Heart left ventricle (tissue), 13 donors: Measurements from ENCODE around the gene FBXO31.

Source experiments
- POLR2A ChIP-seq, 2 donors: fragments of 450-650 bp; IDR thresholded peaks; one replicate each; pipeline ENCODE4 v1.6.1; 2017; ENCODE audit warnings: antibody characterized with exemption in 2 of 2, mild to moderate bottlenecking in 2 of 2, moderate library complexity in 2 of 2
- TF ChIP-seq, protein P1 (sequence below), 12 donors: fragments of 200-600 bp; sonication (generic) in 4 of 12; IDR thresholded peaks; one replicate each; pipeline versions ENCODE4 v1.5.0 to v1.8.0; 2018 to 2022; ENCODE audit warnings: antibody characterized with exemption in 12 of 12, mild to moderate bottlenecking in 5 of 12
- donor health status: ischemic (EF 13 %, LVEDD 7.1; RV severe dilation, severe dysfunction).
- donor health status: DM: no; HTN: yes; CAD: no.
- donor health status: DM: no; HTN: no; CAD: no.
- donor health status: ischemic (EF 25% LVEDD 6.9; RV normal size, moderate dysfunction).
- donor health status: ischemic (EF 25% LVEDD 5.7; RV mildly dilated, moderate dysfunction).
- donor health status: ischemic (EF 35%, LVEDD 5.7; RV mildly dilated, moderate dysfunction).
- donor health status: nonischemic (EF 11% LVEDD 7.7; RV severe dilation, severe dysfunction).
- donor health status: DM: yes; HTN: yes; CAD: no.
- donor health status: PGD.
- donor health status: ischemic (EF 29% LVEDD 5.4; RV normal size, mild dysfunction).
- donor health status: nonischemic (EF 23%, LVEDD 6.1; RV moderate dilation, normal function).

DNA sequence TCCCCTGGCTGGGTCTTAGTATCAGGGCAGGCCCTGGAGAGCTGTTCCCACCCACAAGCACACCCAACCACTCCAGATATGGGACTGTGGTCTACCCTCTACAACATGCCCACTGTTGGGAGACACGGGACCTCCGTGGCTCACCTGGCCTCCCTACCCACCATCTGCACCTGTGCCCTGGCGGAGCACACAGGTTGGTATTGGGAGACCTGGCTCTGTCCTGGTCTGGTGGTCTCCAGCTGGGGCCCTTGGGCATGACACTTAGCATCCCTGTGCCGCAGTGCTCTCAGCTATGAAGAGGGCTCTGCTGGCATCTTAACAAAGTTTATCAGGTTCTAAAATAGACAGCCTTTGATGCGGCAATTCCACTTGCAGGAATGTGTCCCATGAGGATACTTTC, 72.2 kb downstream of the FBXO31 start:
- TF ChIP-seq, protein P1, sequence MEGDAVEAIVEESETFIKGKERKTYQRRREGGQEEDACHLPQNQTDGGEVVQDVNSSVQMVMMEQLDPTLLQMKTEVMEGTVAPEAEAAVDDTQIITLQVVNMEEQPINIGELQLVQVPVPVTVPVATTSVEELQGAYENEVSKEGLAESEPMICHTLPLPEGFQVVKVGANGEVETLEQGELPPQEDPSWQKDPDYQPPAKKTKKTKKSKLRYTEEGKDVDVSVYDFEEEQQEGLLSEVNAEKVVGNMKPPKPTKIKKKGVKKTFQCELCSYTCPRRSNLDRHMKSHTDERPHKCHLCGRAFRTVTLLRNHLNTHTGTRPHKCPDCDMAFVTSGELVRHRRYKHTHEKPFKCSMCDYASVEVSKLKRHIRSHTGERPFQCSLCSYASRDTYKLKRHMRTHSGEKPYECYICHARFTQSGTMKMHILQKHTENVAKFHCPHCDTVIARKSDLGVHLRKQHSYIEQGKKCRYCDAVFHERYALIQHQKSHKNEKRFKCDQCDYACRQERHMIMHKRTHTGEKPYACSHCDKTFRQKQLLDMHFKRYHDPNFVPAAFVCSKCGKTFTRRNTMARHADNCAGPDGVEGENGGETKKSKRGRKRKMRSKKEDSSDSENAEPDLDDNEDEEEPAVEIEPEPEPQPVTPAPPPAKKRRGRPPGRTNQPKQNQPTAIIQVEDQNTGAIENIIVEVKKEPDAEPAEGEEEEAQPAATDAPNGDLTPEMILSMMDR (IDR thresholded peaks at IDR 0.05): no peak
- no peak for TF ChIP-seq POLR2A (IDR thresholded peaks at IDR 0.05)
